8988T (cell line): ENCODE measurements around the gene ZNRF2.
"Not testable (repeated sequence)": the region's sequence is repeated elsewhere in the genome, so short reads cannot be mapped to it uniquely, and the experiment has no call there.

Source experiments
- DNase-seq: peaks from one replicate; pipeline ENCODE4 v3.0.0; 2011

Gene ZNRF2

GRCh38 chr7:30366606-30367005, 82.2 kb downstream of the ZNRF2 start:
- DNase-seq, result no peak

- no peak for DNase-seq
Measured at GRCh38 chr7:30367561-30367960, 83.2 kb downstream of the ZNRF2 start.

- DNase-seq, result no peak
Measured at GRCh38 chr7:30369879-30370278, 85.5 kb downstream of the ZNRF2 start.

GRCh38 chr7:30371321-30371720, 86.9 kb downstream of the ZNRF2 start:
- DNase-seq, result no peak

- DNase-seq, result no peak
Measured at GRCh38 chr7:30378275-30378674, 93.9 kb downstream of the ZNRF2 start.

GRCh38 chr7:30379131-30379530, 94.7 kb downstream of the ZNRF2 start:
- DNase-seq, result no peak

- no peak for DNase-seq
Measured at GRCh38 chr7:30379741-30380140, 95.3 kb downstream of the ZNRF2 start.

GRCh38 chr7:30380294-30380693, 95.9 kb downstream of the ZNRF2 start:
- no peak for DNase-seq

- not testable (repeated sequence) for DNase-seq
Measured at GRCh38 chr7:30380824-30381223, 96.4 kb downstream of the ZNRF2 start.

GRCh38 chr7:30382607-30383006, 98.2 kb downstream of the ZNRF2 start:
- no peak for DNase-seq

GRCh38 chr7:30389791-30390190, 105.4 kb downstream of the ZNRF2 start:
- no peak for DNase-seq

- no peak for DNase-seq
Measured at GRCh38 chr7:30390736-30391636, 106.6 kb downstream of the ZNRF2 start.

GRCh38 chr7:30391806-30392205, 107.4 kb downstream of the ZNRF2 start:
- no peak for DNase-seq

- DNase-seq, result no peak
Measured at GRCh38 chr7:30395676-30396075, 111.3 kb downstream of the ZNRF2 start.

- DNase-seq, result no peak
Measured at GRCh38 chr7:30396389-30396788, 112.0 kb downstream of the ZNRF2 start.

GRCh38 chr7:30403477-30403876, 119.1 kb downstream of the ZNRF2 start:
- DNase-seq, result no peak

GRCh38 chr7:30405179-30405578, 120.8 kb downstream of the ZNRF2 start:
- DNase-seq, result no peak

GRCh38 chr7:30406664-30407425, 122.4 kb downstream of the ZNRF2 start:
- DNase-seq, result no peak

- DNase-seq, result no peak
Measured at GRCh38 chr7:30411173-30411572, 126.8 kb downstream of the ZNRF2 start.

- no peak for DNase-seq
Measured at GRCh38 chr7:30411897-30412296, 127.5 kb downstream of the ZNRF2 start.

- no peak for DNase-seq
Measured at GRCh38 chr7:30412782-30413504, 128.5 kb downstream of the ZNRF2 start.

GRCh38 chr7:30413864-30414263, 129.5 kb downstream of the ZNRF2 start:
- no peak for DNase-seq
